ENCODE results near the gene ZNF160. TPM values are rescaled to one million over a fixed set of nuclear protein-coding genes. Genes with fewer than 3 reads are reported as not detected.

ZNF160 gene
- total RNA-seq, 1 experiment from 2014 or later = 7.8 TPM

DNA sequence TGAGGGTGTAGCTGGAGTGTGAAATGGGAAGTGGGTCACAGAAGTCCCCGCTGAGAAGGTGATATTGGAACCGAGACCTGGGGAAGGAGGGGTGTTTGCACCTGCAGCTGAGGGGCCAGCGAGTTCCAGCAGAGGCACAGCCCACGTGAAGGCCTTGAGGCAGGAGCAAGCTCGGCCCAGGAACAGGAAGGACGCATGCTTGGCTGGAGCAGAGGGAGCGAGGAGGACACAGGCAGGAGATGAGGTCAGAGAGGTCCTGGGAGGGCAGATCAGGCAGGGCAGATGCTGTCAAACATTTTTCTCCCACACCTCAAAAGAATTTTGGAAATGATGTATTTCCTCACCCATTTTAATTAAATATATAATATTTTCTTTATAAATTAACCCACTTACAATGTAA lies 20.2 kb upstream of the ZNF160 start:
- no peak overlapping the region for H3K4me3 Mint-ChIP-seq (ENCODE audit: low read depth, unreplicated experiment)
- BruUV-seq (replicated peaks) = no TSS peak
- H3K9me3 Mint-ChIP-seq (ENCODE audit: low read depth, unreplicated experiment) = peaks cover 22% of the 10 kb centered on the region
- no peak for DNase-seq
- TF ChIP-seq, protein P1, sequence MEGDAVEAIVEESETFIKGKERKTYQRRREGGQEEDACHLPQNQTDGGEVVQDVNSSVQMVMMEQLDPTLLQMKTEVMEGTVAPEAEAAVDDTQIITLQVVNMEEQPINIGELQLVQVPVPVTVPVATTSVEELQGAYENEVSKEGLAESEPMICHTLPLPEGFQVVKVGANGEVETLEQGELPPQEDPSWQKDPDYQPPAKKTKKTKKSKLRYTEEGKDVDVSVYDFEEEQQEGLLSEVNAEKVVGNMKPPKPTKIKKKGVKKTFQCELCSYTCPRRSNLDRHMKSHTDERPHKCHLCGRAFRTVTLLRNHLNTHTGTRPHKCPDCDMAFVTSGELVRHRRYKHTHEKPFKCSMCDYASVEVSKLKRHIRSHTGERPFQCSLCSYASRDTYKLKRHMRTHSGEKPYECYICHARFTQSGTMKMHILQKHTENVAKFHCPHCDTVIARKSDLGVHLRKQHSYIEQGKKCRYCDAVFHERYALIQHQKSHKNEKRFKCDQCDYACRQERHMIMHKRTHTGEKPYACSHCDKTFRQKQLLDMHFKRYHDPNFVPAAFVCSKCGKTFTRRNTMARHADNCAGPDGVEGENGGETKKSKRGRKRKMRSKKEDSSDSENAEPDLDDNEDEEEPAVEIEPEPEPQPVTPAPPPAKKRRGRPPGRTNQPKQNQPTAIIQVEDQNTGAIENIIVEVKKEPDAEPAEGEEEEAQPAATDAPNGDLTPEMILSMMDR (IDR thresholded peaks at IDR 0.05; ENCODE audit: unreplicated experiment) = no peak
- H3K27me3 Mint-ChIP-seq (ENCODE audit: unreplicated experiment) = no peaks in the 10 kb centered on the region
- no peaks in the 10 kb centered on the region for H3K4me1 Mint-ChIP-seq (ENCODE audit: low read depth, unreplicated experiment)
- CTCF ChIA-PET = no interaction called here
- H3K27ac Mint-ChIP-seq (ENCODE audit: unreplicated experiment) = no peak overlapping the region
- no peaks in the 10 kb centered on the region for H3K36me3 Mint-ChIP-seq (ENCODE audit: insufficient read depth, unreplicated experiment)
- intact Hi-C loops (cut with micrococcal nuclease; ENCODE audit: unreplicated experiment) = no loop called here

DNA sequence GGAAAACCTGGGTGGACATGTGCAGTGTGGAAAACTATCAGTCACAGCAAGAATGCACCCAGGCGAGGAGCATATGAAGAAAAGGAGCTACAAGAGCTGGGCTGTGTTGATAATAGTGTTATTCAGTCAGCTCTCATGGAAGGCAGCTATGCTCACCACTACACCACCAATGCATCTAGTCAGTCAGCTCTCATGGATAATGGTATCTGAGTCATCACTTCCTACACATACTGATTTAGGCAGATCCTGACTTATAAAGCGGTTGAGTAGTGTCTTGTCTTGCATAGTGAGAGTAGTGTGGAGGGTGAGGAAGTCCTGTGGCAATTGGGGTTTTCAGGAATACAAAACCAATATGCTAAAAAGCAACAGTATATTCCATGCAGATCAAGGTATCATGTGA lies 9.1 kb upstream of the ZNF160 start:
- no peaks in the 10 kb centered on the region for H3K4me1 Mint-ChIP-seq (ENCODE audit: low read depth, unreplicated experiment)
- TF ChIP-seq, protein P1 (IDR thresholded peaks at IDR 0.05; ENCODE audit: unreplicated experiment) = no peak
- H3K27me3 Mint-ChIP-seq (ENCODE audit: unreplicated experiment) = no peaks in the 10 kb centered on the region
- no peak overlapping the region for H3K27ac Mint-ChIP-seq (ENCODE audit: unreplicated experiment)
- no peak overlapping the region for H3K4me3 Mint-ChIP-seq (ENCODE audit: low read depth, unreplicated experiment)
- CTCF ChIA-PET = no interaction called here
- DNase-seq = no peak
- intact Hi-C loops (cut with micrococcal nuclease; ENCODE audit: unreplicated experiment) = no loop called here
- no TSS peak for BruUV-seq (replicated peaks)
- no peaks in the 10 kb centered on the region for H3K36me3 Mint-ChIP-seq (ENCODE audit: insufficient read depth, unreplicated experiment)
- H3K9me3 Mint-ChIP-seq (ENCODE audit: low read depth, unreplicated experiment) = peaks cover 24% of the 10 kb centered on the region

DNA sequence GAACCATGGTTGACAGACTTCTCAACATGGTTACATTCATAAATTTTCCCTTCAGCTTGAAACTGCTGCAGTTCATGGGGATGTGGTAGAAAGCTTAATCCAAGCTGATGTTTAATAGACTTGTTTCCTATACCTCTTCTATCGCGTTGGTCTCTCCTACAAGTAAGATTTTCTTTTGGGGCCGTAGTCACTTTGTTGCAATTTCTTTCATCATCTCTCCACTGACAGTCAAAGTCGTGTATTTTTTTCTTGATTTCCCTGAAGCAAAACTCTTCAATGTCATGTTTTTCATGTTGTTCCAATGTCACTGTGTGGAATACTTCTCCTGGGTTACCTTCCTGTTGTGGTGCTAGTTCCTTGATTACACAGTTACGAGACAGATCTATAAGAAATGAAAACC lies 6.3 kb upstream of the ZNF160 start:
- intact Hi-C loops (cut with micrococcal nuclease; ENCODE audit: unreplicated experiment) = no loop called here
- TF ChIP-seq, protein P1 (IDR thresholded peaks at IDR 0.05; ENCODE audit: unreplicated experiment) = no peak

DNA sequence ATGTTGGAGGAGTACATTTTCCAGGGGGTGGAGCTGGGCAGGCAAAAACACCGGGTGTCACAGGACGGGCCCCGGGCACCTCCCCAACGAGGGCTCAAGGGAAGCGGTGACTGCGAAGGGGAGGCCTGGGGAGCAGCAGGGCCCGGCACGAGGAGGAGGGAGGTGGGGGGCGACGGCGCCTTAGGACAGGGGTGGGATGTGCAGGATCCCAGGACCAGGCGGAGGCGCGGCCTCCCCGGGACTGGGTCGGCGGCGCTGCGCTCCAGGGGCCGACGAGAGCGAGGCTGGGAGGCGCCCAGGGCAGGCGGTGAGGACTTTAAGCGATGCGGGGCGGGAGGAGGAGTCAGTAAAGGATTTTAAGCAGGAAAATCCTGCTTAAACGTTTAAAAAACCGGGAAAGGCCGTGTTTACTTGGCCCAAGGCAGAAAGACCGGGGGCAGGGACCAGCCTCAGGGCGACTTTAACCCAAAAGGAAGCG lies 427 bp downstream of the ZNF160 start:
- BruUV-seq (replicated peaks) = TSS peak; percentile 71
- Mint-ChIP-seq H3K4me1 (ENCODE audit: low read depth, unreplicated experiment) (no peaks in the 10 kb centered on the region), H3K27ac (ENCODE audit: unreplicated experiment) (peak overlapping the region; percentile 19), H3K9me3 (ENCODE audit: low read depth, unreplicated experiment) (peaks cover 18% of the 10 kb centered on the region), H3K27me3 (ENCODE audit: unreplicated experiment) (no peaks in the 10 kb centered on the region), H3K4me3 (ENCODE audit: low read depth, unreplicated experiment) (peak overlapping the region; percentile 70), H3K36me3 (ENCODE audit: insufficient read depth, unreplicated experiment) (peaks cover 25% of the 10 kb centered on the region)
- intact Hi-C loops (cut with micrococcal nuclease; ENCODE audit: unreplicated experiment) = no loop called here
- peak; percentile 5 for DNase-seq
- TF ChIP-seq, protein P1 (IDR thresholded peaks at IDR 0.05; ENCODE audit: unreplicated experiment) = no peak
- CTCF ChIA-PET = no interaction called here

More for the DNA sequence above, 6.3 kb upstream of the ZNF160 start:
- CTCF ChIA-PET = no interaction called here
- Mint-ChIP-seq H3K9me3 (ENCODE audit: low read depth, unreplicated experiment) (peaks cover 17% of the 10 kb centered on the region), H3K27me3 (ENCODE audit: unreplicated experiment) (no peaks in the 10 kb centered on the region), H3K4me3 (ENCODE audit: low read depth, unreplicated experiment) (no peak overlapping the region), H3K36me3 (ENCODE audit: insufficient read depth, unreplicated experiment) (no peaks in the 10 kb centered on the region), H3K27ac (ENCODE audit: unreplicated experiment) (no peak overlapping the region), H3K4me1 (ENCODE audit: low read depth, unreplicated experiment) (no peaks in the 10 kb centered on the region)
- BruUV-seq (replicated peaks) = no TSS peak
- DNase-seq = no peak
